ENCODE results near the gene GALNT9.

GALNT9 gene

DNA sequence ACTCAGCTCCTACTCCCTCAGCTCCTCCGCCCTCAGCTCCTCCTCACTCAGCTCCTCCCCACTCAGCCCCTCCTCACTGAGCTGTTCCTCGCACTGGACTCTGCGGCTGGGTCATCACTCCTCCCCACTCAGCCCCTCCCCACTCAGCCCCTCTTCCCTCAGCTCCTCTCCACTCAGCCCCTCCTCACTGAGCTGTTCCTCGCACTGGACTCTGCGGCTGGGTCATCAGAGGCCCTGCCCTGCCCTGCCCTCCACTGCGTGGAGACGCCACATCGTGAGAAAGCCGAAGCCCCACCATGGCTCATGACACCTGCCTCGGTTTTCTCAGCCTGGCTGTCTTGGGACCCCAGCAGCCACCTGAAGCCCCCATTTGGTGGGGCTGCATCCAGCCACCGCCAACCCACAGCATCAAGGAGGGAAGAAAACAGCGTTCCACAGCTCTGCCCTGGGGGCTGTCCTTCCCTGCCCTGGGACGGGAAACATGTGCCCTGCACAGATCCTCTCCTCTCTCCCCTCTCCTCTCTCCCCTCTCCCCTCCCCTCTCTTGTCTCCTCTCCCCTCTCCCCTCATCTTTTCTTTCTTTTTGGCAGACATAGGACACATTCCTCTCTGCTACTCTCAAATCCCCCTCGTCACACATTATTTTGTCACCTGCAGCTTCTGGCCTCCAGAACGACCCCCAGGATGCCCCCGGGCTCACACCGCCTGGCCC, 167.4 kb downstream of the GALNT9 start:
- in situ Hi-C loops (cut with MboI; ENCODE audit: low sequenced_read_pairs): no loop called here

DNA sequence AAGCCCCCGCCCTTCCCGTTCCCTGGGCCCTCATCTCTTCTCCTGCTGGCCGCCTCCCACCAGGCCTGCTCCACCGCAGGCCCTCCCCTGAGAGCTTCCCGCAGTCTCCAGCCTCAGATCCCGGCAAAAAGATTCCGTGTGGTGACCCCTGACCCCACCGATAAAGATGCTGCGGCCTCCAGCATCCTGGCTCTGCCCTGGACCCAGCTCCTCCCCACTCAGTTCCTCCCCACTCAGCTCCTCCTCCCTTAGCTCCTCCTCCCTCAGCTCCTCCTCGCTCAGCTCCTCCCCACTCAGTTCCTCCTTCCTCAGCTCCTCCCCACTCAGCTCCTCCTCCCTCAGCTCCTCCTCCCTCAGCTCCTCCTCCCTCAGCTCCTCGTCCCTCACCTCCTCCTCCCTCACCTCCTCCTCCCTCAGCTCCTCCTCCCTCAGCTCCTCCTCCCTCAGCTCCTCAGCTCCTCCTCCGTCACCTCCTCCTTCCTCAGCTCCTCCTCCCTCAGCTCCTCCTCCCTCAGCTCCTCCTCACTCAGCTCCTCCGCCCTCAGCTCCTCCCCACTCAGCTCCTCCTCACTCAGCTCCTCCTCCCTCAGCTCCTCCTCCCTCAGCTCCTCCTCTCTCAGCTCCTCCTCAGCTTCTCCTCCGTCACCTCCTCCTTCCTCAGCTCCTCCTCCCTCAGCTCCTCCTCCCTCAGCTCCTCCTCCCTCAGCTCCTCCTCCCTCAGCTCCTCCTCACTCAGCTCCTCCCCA, 168.2 kb downstream of the GALNT9 start:
- in situ Hi-C loops (cut with MboI; ENCODE audit: low sequenced_read_pairs): no loop called here

DNA sequence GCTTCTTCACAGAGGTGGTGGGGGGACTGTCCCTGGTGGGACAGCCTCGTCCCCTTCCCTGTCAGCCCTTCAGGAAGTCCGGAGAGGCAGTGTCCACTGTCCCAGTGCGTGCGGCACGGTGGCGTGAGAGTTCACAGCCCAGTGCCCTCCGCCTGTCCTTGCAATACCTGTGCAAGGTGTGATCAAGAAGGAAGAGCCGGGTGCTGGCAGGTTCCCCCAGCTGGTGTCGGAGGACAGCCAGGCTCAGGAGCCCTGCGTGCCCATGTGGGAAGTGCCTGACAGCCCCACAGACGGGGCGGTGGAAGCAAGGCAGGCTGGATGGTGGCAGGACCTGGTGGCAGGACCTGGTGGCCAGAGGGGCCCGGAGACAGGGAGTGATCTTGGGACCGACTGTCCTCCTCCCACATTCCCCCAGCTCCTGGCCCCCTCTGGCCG, 168.8 kb downstream of the GALNT9 start:
- in situ Hi-C loops (cut with MboI; ENCODE audit: low sequenced_read_pairs): no loop called here

DNA sequence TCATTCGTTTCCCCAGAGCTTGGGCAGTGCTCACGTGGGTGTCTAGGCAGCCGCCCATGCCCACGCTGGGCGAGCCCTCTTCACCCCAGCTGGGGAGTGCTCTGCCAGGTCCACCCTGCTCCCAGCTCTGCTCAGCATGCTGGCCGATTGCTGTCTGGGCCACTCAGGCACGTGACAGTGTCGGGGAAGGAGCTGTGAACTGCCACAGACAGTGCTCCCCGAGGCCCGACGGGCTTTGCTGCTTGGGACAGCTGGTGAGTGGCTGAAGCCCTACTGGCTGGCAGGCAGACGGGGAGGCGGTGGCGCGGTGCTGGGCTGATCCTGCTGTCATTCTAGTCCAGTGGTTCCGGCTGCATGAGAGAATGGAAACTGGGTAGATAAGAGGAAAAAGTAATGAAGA, 169.4 kb downstream of the GALNT9 start:
- in situ Hi-C loops (cut with MboI; ENCODE audit: low sequenced_read_pairs): no loop called here

DNA sequence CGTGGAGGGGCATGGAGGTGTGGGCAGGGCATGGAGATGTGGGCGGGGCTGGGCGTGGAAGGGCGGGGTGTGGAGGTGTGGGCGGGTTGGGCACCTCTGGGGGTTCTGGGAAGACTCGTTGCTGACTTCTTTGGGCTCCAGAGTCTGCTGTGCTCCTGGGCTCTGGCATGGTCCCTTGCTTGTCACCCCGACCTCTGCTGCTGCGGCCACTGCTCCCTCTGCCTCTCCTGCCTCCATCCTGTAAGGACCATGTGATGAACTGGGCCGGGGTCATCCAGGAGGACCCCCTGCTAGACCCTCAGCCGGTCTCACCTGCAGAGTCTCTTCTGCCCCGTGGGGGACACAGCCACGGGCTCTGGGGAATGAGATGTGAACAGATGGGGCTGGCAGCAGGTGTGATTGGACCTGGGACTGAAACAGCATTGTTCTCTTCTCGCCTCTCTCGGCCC, 169.8 kb downstream of the GALNT9 start:
- in situ Hi-C loops (cut with MboI; ENCODE audit: low sequenced_read_pairs): no loop called here

DNA sequence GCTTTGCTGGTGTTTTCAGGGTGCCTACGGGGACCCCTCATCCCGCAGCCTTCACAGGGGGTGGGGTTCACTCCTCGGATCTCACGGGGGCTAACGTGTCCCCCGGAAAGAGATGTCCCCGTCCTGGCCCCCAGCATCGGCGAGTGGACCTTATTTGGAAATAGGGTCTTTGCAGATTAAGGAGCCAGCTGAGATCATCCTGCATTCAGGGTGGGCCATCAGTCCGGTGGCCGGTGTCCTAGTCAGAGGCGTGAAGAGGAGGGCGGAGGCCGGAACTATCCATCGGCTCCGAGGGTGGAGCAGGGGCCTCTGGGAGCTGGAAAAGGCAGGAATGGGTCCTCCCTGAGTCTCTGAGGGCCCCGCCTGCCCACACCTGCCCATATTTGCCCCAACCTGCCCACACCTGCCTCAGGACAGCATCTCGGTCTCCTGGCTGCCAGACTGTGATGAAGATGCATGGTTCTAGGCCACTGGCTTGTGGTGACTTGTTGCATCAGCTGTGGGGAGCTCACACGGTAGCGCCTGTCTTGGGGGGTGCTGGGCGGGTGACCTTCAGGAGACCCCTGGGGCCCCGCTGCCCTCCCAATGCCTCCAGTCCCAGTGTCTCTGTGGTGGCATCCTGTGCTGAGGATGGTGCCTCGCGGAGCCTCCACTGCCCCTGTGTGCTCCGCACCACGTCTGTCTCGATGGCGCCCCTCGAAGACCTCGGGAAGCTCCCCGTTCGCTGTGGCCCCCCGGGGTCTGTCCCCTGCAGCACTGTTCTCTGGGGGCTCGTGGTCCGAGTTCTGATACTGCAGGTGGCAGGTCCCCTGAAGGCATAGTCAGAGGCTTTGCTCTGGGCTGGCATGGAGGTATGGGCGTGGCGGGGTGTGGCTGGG, 170.5 kb downstream of the GALNT9 start:
- in situ Hi-C loops (cut with MboI; ENCODE audit: low sequenced_read_pairs): no loop called here

DNA sequence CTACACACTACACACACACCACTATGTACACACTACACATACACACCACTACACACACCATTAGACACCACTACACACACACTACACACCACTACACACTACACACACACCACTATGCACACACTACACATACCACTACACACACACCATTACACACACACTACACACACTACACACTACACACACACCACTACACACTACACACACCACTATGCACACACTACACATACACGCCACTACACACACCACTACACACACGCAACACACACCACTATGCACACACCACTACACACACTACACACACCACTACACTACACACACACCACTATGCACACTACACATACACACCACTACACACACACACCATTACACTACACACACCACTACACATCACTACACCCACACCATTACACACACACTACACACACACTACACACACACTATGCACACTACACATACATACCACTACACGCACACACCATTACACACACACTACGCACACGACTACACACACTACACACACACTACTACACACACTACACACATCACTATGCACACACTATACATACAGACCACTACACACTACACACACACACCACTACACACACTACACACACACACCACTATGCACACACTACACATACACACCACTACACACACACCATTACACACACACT, 171.5 kb downstream of the GALNT9 start:
- in situ Hi-C loops (cut with MboI; ENCODE audit: low sequenced_read_pairs): no loop called here

DNA sequence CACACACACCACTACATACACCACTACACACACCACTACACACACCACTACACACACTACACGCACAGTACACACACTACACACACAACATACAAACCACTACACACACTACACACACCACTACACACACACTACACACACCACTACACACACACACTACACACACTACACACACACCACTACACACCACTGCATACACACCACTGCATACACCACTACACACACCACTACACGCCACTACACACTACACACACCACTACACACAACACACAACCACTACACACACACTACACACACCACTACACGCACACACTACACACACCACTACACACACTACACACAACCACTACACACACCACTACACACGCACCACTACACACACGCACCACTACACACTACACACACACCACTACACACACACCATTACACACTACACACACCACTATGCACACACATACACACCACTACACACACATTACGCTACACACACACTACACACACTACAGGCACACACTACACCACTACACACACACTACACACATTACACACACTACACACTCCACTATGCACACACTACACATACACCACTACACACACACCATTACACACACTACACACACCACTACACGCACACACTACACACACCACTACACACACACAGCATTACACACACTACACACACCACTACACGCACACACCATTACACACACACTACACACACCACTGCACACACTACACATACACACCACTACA, 172.6 kb downstream of the GALNT9 start:
- in situ Hi-C loops (cut with MboI; ENCODE audit: low sequenced_read_pairs): no loop called here

DNA sequence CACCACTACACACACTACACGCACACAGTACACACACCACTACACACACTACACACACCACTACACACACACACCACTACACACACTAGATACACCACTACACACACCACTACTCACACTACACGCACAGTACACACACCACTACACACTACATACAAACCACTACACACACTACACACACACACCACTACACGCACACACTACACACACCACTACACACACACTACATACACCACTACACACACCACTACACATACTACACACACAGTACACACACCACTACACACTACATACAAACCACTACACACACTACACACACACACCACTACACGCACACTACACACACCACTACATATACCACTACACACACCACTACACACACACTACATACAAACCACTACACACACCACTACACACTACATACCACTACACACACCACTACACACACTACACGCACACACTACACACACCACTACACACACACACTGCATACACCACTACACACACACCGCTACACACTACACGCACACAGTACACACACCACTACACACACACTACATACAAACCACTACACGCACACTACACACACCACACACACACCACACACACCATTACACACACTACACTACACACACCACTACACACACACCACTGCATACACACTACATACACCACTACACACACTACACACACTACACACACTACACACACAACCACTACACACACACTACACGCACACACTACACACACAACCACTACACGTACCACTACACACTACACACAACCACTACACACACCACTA, 173.4 kb downstream of the GALNT9 start:
- in situ Hi-C loops (cut with MboI; ENCODE audit: low sequenced_read_pairs): no loop called here

DNA sequence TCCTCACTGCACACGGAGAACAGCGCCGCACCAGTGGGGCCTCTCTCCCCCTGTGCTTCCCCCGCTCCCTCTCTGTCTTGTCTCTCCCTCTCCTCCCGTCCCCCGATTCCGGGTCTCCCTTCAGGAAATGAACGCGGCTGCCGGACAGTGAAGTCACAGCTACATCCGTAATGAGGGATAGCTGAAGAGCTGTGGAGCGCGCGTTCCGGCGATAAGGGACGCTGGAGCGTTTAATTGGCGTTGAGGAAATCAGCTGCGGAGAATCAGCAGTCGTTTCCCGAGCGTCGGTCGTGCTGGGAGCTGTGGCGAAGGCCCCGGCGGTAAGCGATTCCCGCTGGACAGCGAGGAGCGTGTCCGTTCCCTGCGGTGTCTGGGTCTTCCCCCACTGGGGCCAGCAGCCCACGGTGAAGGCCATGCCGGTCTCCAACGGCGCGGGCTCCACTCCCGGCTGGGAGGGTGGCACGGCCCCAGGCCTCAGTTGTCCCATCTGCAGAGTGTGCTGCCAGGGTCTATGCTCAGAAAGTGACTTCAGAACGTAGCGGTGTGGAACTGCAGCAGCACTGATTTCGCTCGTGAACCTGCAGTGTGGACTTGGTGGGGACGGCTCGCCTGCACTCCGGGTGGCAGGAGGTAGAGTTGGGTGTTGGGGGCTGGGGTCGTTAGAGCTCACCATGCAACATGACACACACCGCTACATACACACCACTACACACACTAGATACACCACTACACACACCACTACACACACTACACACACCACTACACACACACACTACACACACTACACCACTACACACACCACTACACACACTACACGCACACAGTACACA, 174.2 kb downstream of the GALNT9 start:
- in situ Hi-C loops (cut with MboI; ENCODE audit: low sequenced_read_pairs): no loop called here

DNA sequence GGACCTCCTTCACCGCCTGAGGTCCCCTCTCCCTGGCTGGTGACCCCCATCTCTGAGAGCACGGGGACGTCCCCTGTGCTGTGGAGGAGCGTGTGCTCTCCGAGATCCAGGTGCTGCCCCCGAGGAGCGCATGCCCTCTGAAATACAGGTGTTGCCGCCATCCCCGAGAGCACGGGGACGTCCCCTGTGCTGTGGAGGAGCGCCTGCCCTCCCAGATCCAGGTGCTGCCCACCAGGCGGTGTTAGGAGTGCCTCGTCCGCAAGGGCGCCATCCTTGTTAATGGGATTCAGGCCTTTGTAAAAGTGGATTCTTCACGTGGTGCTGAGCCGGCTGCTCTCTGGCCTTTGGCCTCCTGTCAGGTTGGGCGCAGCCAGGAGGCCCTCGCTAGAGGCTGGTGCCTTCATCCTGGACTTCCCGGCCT, 175.0 kb downstream of the GALNT9 start:
- in situ Hi-C loops (cut with MboI; ENCODE audit: low sequenced_read_pairs): no loop called here

DNA sequence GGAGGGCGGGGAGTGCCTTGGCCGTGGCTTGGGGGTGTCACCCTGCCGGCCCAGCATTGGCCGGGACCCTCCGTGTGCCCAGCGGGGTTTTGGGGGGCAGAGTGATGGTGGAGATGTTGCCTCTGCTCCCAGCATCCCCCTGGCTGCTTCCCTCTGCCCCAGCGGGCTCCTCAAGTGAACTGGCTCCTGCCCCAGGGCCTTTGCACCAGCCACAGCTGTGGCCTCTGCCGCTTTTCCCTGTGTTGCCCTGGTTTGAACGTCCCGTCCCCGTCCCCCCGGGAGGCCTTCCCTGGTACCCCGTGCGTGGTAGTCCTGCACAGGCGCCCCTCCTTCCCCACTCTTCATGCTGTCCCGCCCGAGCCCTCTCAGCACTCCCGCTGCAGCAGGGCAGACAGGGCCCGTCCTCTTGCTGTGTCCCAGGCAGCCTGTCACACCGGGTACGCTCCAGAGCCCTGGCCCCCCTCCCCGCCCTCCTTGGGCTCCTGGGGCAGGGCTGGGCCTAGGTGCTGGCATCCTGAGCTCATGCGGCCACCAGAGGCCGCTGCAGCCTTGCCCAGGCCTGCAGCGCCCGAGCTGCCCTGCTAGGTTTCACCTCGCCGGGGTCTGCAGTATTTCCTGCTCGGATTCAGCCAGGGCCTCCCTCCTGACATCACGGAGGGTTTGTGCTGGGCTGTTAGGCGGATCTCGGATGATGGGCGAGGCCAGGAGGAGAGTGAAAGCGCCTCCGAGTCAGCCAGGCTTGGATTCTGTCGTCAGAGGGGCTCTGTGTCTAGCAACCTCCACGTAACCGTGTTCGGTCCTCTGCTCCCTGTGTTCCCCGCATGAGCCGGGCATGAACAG, 175.7 kb downstream of the GALNT9 start:
- in situ Hi-C loops (cut with MboI; ENCODE audit: low sequenced_read_pairs): no loop called here

DNA sequence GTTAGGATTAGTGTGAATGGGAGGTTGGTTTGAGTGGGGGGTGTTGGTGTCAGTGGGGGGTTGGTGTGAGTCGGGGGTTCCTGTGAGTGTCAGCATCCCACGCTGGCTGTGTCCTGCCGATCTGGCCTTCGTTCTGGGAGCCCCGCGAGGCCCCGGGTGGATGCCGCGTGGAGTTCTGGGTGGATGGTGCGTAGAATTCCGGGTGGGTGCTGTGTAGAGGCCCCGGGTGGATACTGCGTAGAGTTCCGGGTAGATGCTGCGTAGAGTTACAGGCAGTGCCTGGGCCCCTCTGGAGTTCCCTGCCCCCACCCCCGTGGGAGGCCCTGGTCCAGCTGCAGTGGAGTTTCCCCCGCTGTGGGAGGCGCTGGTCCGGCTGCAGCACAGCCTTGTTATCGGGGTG, 176.4 kb downstream of the GALNT9 start:
- in situ Hi-C loops (cut with MboI; ENCODE audit: low sequenced_read_pairs): no loop called here

DNA sequence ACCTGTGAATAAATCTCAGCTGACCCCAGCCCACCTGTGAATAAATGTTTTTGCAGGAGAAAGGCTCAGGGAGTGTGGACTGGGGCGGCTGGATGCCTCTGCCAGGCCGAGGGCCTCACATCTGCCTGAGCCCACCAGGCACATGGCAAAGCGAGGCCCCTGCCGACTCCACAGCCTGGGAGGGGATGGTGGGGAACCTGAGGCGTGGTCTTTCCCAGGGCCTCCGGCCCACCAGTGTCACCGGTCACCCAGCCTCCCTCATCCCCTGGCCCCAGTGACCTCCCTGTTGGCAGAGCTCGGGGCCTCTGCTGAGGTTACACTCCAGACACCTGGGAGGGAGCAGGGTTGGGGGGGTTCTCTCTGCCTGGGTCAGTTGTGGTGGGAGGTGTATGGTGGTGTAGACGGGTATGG, 177.0 kb downstream of the GALNT9 start:
- in situ Hi-C loops (cut with MboI; ENCODE audit: low sequenced_read_pairs): no loop called here

DNA sequence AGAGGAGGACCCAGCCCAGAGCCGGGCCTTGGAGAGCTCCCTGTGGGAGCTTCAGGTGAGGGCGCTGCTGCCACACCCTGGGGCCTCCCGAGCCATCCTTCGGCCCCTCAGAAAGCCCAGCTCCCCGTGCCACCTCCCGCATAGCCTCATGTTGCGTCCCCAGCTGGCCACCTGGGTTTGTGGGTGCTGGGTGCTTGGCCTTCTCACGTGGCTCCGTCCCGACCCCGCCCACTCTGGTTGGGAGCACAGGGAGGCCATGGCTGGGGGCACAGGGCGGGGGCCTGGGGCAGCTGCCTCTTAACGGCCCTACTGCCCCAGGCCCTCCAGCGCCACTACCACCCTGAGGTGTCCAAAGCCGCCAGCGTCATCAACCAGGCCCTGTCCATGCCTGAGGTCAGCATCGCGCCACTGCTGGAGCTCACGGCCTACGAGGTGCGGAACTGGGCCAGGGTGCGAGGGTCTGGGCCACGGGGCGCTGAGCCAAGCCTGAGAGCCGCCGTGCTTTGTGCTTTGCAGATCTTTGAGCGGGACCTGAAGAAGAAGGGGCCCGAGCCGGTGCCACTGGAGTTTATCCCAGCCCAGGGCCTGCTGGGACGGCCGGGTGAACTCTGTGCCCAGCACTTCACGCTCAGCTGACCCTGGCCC, 177.5 kb downstream of the GALNT9 start:
- in situ Hi-C loops (cut with MboI; ENCODE audit: low sequenced_read_pairs): no loop called here

DNA sequence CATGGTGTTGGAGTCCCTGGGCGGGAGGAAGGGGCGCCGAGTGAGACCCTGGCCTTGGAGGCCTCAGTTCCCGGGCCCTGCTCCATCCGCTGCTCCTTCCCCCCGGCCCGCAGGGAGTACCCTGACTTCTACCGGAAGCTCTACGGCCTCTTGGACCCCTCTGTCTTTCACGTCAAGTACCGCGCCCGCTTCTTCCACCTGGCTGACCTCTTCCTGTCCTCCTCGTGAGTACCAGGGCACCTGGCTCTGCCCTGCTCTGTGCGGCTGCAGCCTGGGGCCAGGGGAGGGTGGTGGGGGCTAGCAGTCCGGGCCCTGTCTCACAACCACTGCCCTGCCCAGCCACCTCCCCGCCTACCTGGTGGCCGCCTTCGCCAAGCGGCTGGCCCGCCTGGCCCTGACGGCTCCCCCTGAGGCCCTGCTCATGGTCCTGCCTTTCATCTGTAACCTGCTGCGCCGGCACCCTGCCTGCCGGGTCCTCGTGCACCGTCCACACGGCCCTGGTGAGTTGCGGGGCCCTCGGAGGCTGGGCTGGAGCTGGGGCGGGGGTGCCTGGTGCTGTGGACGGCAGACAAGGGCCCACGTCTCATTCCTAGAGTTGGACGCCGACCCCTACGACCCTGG, 178.1 kb downstream of the GALNT9 start:
- in situ Hi-C loops (cut with MboI; ENCODE audit: low sequenced_read_pairs): no loop called here

DNA sequence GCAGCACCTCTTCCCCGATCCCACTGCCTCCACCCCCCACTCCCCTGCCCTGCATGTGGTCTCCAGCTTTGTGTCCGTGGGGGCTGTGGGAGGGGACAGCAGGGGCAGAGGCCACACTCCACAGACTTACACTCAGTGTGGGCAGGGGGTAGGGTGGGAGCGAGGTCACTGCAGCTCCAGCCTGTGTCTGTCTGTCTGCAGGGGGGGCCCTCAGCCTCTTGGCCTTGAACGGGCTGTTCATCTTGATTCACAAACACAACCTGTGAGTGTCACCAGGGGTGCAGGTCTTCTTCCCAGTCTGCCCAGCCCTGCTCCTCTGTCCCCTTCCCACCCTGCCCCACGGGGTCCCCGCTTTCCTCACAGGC, 178.6 kb downstream of the GALNT9 start:
- in situ Hi-C loops (cut with MboI; ENCODE audit: low sequenced_read_pairs): no loop called here

Measured in HL-60/S4 treated with phorbol 12-myristate 13-acetate at 8.2 ng/mL for 4 days and 3 days (cell line).